GM23338 (cell line): ENCODE data around the gene NDUFS6. TPM values are rescaled to one million over a fixed set of nuclear protein-coding genes. Genes with fewer than 3 reads are reported as not detected.

Experiments
- ATAC-seq: fragments of 200-7000 bp; cut with Tn5 transposase; 3 replicates; pipeline ENCODE4 v1.9.1; 2020
- DNase-seq: peaks from one replicate; pipeline ENCODE4 v3.0.0-alpha.2; 2015; ENCODE audit warnings: low spot score
- H2AFZ ChIP-seq: fragments of 200-600 bp; sonication (generic); 2 replicates; pipeline ENCODE4 v1.8.0; 2016; ENCODE audit warnings: antibody characterized with exemption, mild to moderate bottlenecking, moderate library complexity
- H3F3A ChIP-seq: fragments of 200-600 bp; sonication (generic); replicated peaks from 2 replicates; pipeline ENCODE4 v1.8.0; 2017; ENCODE audit warnings: antibody characterized with exemption, mixed run types, low read depth
- H3K27ac ChIP-seq: fragments of 200-600 bp; sonication (generic); 2 replicates; pipeline ENCODE4 v1.6.1; 2016; ENCODE audit warnings: low read depth
- H3K27me3 ChIP-seq: fragments of 200-600 bp; sonication (generic); 2 replicates; pipeline ENCODE4 v1.8.0; 2016; ENCODE audit warnings: mild to moderate bottlenecking, mixed run types, moderate library complexity; ENCODE audit not compliant: insufficient read depth
- H3K36me3 ChIP-seq: fragments of 200-600 bp; sonication (generic); 2 replicates; pipeline ENCODE4 v1.8.0; 2016; ENCODE audit warnings: mild to moderate bottlenecking; ENCODE audit not compliant: insufficient read depth
- H3K4me1 ChIP-seq: fragments of 200-600 bp; sonication (generic); 2 replicates; pipeline ENCODE4 v1.8.0; 2016; ENCODE audit warnings: mild to moderate bottlenecking, moderate library complexity; ENCODE audit not compliant: insufficient read depth
- H3K4me2 ChIP-seq: fragments of 200-600 bp; sonication (generic); 2 replicates; pipeline ENCODE4 v1.7.1; 2017; ENCODE audit warnings: mixed run types
- H3K4me3 ChIP-seq: fragments of 200-600 bp; sonication (generic); 2 replicates; pipeline ENCODE4 v1.6.1; 2016; ENCODE audit warnings: mixed run types
- H3K79me2 ChIP-seq: fragments of 200-600 bp; sonication (generic); replicated peaks from 2 replicates; pipeline ENCODE4 v1.8.0; 2017; ENCODE audit warnings: mild to moderate bottlenecking; ENCODE audit not compliant: insufficient read depth
- H3K9me2 ChIP-seq: fragments of 200-600 bp; sonication (generic); 2 replicates; pipeline ENCODE4 v1.8.0; 2017; ENCODE audit not compliant: insufficient read depth
- H4K20me1 ChIP-seq: fragments of 200-600 bp; sonication (generic); replicated peaks from 2 replicates; pipeline ENCODE4 v1.8.0; 2017; ENCODE audit warnings: mild to moderate bottlenecking; ENCODE audit not compliant: insufficient read depth
- H3K27ac Mint-ChIP-seq: 2 replicates; pipeline ENCODE4 v1.8.0; 2020; ENCODE audit warnings: inconsistent platforms, mild to moderate bottlenecking, moderate library complexity, mixed read lengths
- H3K27me3 Mint-ChIP-seq: 3 replicates; pipeline ENCODE4 v1.8.0; 2022; ENCODE audit warnings: low read depth, mild to moderate bottlenecking, moderate library complexity, mixed read lengths, inconsistent platforms; ENCODE audit not compliant: insufficient read depth, poor library complexity
- H3K36me3 Mint-ChIP-seq: 3 replicates; pipeline ENCODE4 v1.8.0; 2021; ENCODE audit warnings: low read depth, mild to moderate bottlenecking, inconsistent platforms, moderate library complexity, mixed read lengths
- H3K4me1 Mint-ChIP-seq: 3 replicates; pipeline ENCODE4 v1.8.0; 2020; ENCODE audit warnings: mild to moderate bottlenecking, inconsistent platforms, mixed read lengths
- H3K4me3 Mint-ChIP-seq: 3 replicates; pipeline ENCODE4 v1.8.0; 2021; ENCODE audit warnings: moderate library complexity, mild to moderate bottlenecking, inconsistent platforms, mixed read lengths
- H3K9me3 Mint-ChIP-seq: 3 replicates; pipeline ENCODE4 v1.8.0; 2020; ENCODE audit warnings: moderate library complexity, mild to moderate bottlenecking, inconsistent platforms, mixed read lengths
- CREB1 ChIP-seq: fragments of 250-450 bp; sonication (Bioruptor Pico); IDR thresholded peaks from 2 replicates; pipeline ENCODE4 v1.5.0; 2020; ENCODE audit warnings: low read depth, mild to moderate bottlenecking, moderate library complexity
- EZH2 ChIP-seq: fragments of 200-600 bp; sonication (generic); IDR thresholded peaks from one replicate; pipeline ENCODE4 v1.8.0; 2017; ENCODE audit warnings: antibody characterized with exemption, mild to moderate bottlenecking, low read depth; ENCODE audit not compliant: unreplicated experiment
- EZH2phosphoT487 ChIP-seq: fragments of 200-600 bp; sonication (generic); IDR thresholded peaks from one replicate; pipeline ENCODE4 v1.8.1; 2018; ENCODE audit warnings: antibody characterized with exemption; ENCODE audit not compliant: unreplicated experiment
- JUNB ChIP-seq: IDR thresholded peaks from one replicate; pipeline ENCODE4 v1.6.1; 2016; ENCODE audit warnings: antibody characterized with exemption; ENCODE audit not compliant: unreplicated experiment
- NANOG ChIP-seq: IDR thresholded peaks from 2 replicates; pipeline ENCODE4 v1.6.1; 2016; ENCODE audit warnings: antibody characterized with exemption, borderline replicate concordance
- POLR2AphosphoS5 ChIP-seq: IDR thresholded peaks from 2 replicates; pipeline ENCODE4 v1.6.1; 2016; ENCODE audit warnings: antibody characterized with exemption, low read depth
- REST ChIP-seq: IDR thresholded peaks from one replicate; pipeline ENCODE4 v1.6.1; 2018; ENCODE audit warnings: antibody characterized with exemption; ENCODE audit not compliant: unreplicated experiment
- STAT1 ChIP-seq: IDR thresholded peaks from one replicate; pipeline ENCODE4 v1.6.1; 2016; ENCODE audit warnings: antibody characterized with exemption; ENCODE audit not compliant: unreplicated experiment
- ZNF114 ChIP-seq: fragments of 250-450 bp; sonication (Bioruptor Pico); IDR thresholded peaks from 2 replicates; pipeline ENCODE4 v1.5.0; 2020; ENCODE audit warnings: mild to moderate bottlenecking, moderate library complexity
- ZNF331 ChIP-seq: fragments of 250-450 bp; sonication (Bioruptor Pico); IDR thresholded peaks from 2 replicates; pipeline ENCODE4 v1.5.0; 2020; ENCODE audit warnings: low read depth, mild to moderate bottlenecking, moderate library complexity
- polyA plus RNA-seq: library from polyadenylated mRNA; unstranded; fragments of >200 nt; fragmentation: Nextera tagmentation; extraction: Ambion mirVana; gene quantifications from 2 replicates; pipeline ENCODE4 v1.2.1, GENCODE V29; 2016
- total RNA-seq: library from RNA; depleted of rRNA; stranded (reverse); fragments of >200 nt; shearing (Covaris generic); gene quantifications from 2 replicates; pipeline ENCODE4 v1.2.3, GENCODE V29; 2014
- TF ChIP-seq, protein P1 (sequence below), 2 experiments: fragments of 200-600 bp in 1 of 2; sonication (generic) in 1 of 2; conservative IDR thresholded peaks; 2 replicates each; pipeline versions ENCODE4 v1.5.1 to v1.6.1; 2016 to 2017; ENCODE audit warnings: antibody characterized with exemption in 2 of 2, low read depth in 2 of 2, mild to moderate bottlenecking in 2 of 2, moderate library complexity in 1 of 2
- TF ChIP-seq, protein P2 (sequence below): IDR thresholded peaks from 2 replicates; pipeline ENCODE4 v1.6.1; 2016; ENCODE audit warnings: antibody characterized with exemption

NDUFS6 gene
- total and polyA plus RNA-seq, 2 experiments from 2014 or later, result 94.8 to 289 TPM

DNA sequence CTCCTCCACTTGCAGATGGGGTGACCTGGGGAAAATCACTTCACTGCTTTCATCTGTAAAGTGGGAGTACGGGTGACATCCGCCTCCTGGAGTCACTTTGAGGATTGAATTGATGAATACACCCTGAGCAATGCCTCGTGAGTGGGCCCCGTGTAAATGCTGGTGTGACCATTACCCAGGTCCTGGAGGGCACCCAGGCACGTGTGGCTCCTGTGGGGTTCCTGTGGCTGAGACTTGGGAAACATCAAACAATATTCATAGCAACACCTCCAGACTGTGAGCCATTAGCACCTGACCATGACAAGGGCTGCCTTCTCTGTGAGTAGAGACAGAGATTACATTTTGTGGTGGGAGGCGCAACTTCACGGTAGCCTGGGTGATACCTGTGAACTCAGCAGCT lies 13.0 kb upstream of the NDUFS6 start (continued):
- TF ChIP-seq REST (no peak), CREB1 (no peak), STAT1 (no peak), EZH2phosphoT487 (no peak)
- TF ChIP-seq, protein P1, sequence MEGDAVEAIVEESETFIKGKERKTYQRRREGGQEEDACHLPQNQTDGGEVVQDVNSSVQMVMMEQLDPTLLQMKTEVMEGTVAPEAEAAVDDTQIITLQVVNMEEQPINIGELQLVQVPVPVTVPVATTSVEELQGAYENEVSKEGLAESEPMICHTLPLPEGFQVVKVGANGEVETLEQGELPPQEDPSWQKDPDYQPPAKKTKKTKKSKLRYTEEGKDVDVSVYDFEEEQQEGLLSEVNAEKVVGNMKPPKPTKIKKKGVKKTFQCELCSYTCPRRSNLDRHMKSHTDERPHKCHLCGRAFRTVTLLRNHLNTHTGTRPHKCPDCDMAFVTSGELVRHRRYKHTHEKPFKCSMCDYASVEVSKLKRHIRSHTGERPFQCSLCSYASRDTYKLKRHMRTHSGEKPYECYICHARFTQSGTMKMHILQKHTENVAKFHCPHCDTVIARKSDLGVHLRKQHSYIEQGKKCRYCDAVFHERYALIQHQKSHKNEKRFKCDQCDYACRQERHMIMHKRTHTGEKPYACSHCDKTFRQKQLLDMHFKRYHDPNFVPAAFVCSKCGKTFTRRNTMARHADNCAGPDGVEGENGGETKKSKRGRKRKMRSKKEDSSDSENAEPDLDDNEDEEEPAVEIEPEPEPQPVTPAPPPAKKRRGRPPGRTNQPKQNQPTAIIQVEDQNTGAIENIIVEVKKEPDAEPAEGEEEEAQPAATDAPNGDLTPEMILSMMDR (conservative IDR thresholded peaks at IDR 0.05; ENCODE audit: low read depth in 2 of 2), result no peak

- ATAC-seq, result peak; percentile 48
- Mint-ChIP-seq H3K36me3 (no peaks in the 10 kb centered on the region), H3K27me3 (peaks cover 9% of the 10 kb centered on the region), H3K9me3 (no peaks in the 10 kb centered on the region; the same call in 2 of the 3 replicates), H3K4me1 (peaks cover 37% of the 10 kb centered on the region), H3K27ac (no peak overlapping the region), H3K4me3 (no peak overlapping the region)
- Histone ChIP-seq H3K4me1 (peaks cover 15% of the 10 kb centered on the region), H3K4me3 (no peak overlapping the region), H3K4me2 (no peak overlapping the region), H3K9me2 (no peaks in the 10 kb centered on the region), H3F3A (peaks cover 7% of the 10 kb centered on the region; the same call in 1 of the 2 replicates), H3K36me3 (no peaks in the 10 kb centered on the region), H3K79me2 (no peaks in the 10 kb centered on the region), H2AFZ (no peak overlapping the region), H3K27me3 (no peaks in the 10 kb centered on the region), H3K27ac (no peak overlapping the region), H4K20me1 (no peaks in the 10 kb centered on the region)
- peak; percentile 35 for DNase-seq
- TF ChIP-seq ZNF114 (CRISPR knock-in tag), result no peak
- TF ChIP-seq REST, result no peak
- TF ChIP-seq ZNF331 (CRISPR knock-in tag), result no peak
- TF ChIP-seq CREB1, result no peak
- no peak for TF ChIP-seq POLR2AphosphoS5
- TF ChIP-seq EZH2, result no peak
- no peak for TF ChIP-seq JUNB
- TF ChIP-seq, protein P1 (conservative IDR thresholded peaks at IDR 0.05; ENCODE audit: low read depth in 2 of 2), result no peak
- TF ChIP-seq NANOG, result no peak
- TF ChIP-seq, protein P2, sequence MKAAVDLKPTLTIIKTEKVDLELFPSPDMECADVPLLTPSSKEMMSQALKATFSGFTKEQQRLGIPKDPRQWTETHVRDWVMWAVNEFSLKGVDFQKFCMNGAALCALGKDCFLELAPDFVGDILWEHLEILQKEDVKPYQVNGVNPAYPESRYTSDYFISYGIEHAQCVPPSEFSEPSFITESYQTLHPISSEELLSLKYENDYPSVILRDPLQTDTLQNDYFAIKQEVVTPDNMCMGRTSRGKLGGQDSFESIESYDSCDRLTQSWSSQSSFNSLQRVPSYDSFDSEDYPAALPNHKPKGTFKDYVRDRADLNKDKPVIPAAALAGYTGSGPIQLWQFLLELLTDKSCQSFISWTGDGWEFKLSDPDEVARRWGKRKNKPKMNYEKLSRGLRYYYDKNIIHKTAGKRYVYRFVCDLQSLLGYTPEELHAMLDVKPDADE, result no peak
- no peak for TF ChIP-seq EZH2phosphoT487
- TF ChIP-seq STAT1, result no peak
Measured at GRCh38 chr5:1788828-1789227, 12.4 kb upstream of the NDUFS6 start.
